WTC11 (cell line): ENCODE results near the gene HACD1. TPM values are rescaled to one million over a fixed set of nuclear protein-coding genes. Genes with fewer than 3 reads are reported as not detected.

ENCODE experiments used
- ATAC-seq: fragments of 200-7000 bp; cut with Tn5 transposase; 2 replicates; pipeline ENCODE4 v1.10.0; 2021; ENCODE audit warnings: mild to moderate bottlenecking, moderate library complexity
- CTCF ChIA-PET: fragments of 300-600 bp; sonication (Branson Sonifier 250); formaldehyde crosslinking; loops from one replicate; lab custom pipeline; 2021; ENCODE audit warnings: antibody characterized with exemption; lab: Charles Lee
- POLR2A ChIA-PET: fragments of 350-600 bp; sonication (Branson Sonifier 250); formaldehyde crosslinking; loops from one replicate; lab custom pipeline; 2021; ENCODE audit warnings: antibody characterized with exemption; lab: Charles Lee
- DNase-seq: peaks from one replicate; pipeline ENCODE4 v3.0.0; 2021; ENCODE audit warnings: low spot score
- H3K27ac Mint-ChIP-seq: 2 replicates; pipeline ENCODE4 v1.8.0; 2021; ENCODE audit warnings: mixed read lengths
- H3K27me3 Mint-ChIP-seq: 2 replicates; pipeline ENCODE4 v1.8.0; 2021; ENCODE audit warnings: low read depth, mild to moderate bottlenecking, moderate library complexity, mixed read lengths
- H3K36me3 Mint-ChIP-seq: 2 replicates; pipeline ENCODE4 v1.8.0; 2021; ENCODE audit warnings: mixed read lengths
- H3K4me1 Mint-ChIP-seq: 2 replicates; pipeline ENCODE4 v1.8.0; 2022; ENCODE audit warnings: mixed read lengths
- H3K4me3 Mint-ChIP-seq: 2 replicates; pipeline ENCODE4 v1.8.0; 2021; ENCODE audit warnings: mild to moderate bottlenecking, moderate library complexity, mixed read lengths
- H3K9me3 Mint-ChIP-seq: 2 replicates; pipeline ENCODE4 v1.8.0; 2021; ENCODE audit warnings: mixed read lengths
- ELF4 ChIP-seq: sonication (generic); formaldehyde crosslinking; IDR thresholded peaks from 2 replicates; pipeline ENCODE4 v1.8.1; 2022; ENCODE audit warnings: low read depth, mild to moderate bottlenecking, moderate library complexity, missing genetic modification reagents
- ERG ChIP-seq: fragments of 250-450 bp; sonication (Bioruptor Pico); IDR thresholded peaks from 2 replicates; pipeline ENCODE4 v1.8.0; 2021; ENCODE audit warnings: mild to moderate bottlenecking
- ESRRA ChIP-seq: sonication (generic); formaldehyde crosslinking; IDR thresholded peaks from 2 replicates; pipeline ENCODE4 v1.8.1; 2022; ENCODE audit warnings: mild to moderate bottlenecking, missing genetic modification reagents, borderline replicate concordance
- ETV6 ChIP-seq: sonication (generic); formaldehyde crosslinking; IDR thresholded peaks from 2 replicates; pipeline ENCODE4 v1.8.1; 2022; ENCODE audit warnings: mild to moderate bottlenecking, missing genetic modification reagents
- MAX ChIP-seq: sonication (generic); formaldehyde crosslinking; IDR thresholded peaks from 2 replicates; pipeline ENCODE4 v1.8.0; 2022; ENCODE audit warnings: mild to moderate bottlenecking, missing genetic modification reagents
- MXD4 ChIP-seq: fragments of 250-450 bp; sonication (Bioruptor Pico); IDR thresholded peaks from 2 replicates; pipeline ENCODE4 v1.8.0; 2021; ENCODE audit warnings: mild to moderate bottlenecking, moderate library complexity, borderline replicate concordance
- NR3C1 ChIP-seq: sonication (generic); formaldehyde crosslinking; conservative IDR thresholded peaks from 2 replicates; pipeline ENCODE4 v1.8.1; 2023; ENCODE audit warnings: low read depth, mild to moderate bottlenecking, missing genetic modification reagents
- OVOL2 ChIP-seq: fragments of 250-450 bp; sonication (Bioruptor Pico); IDR thresholded peaks from 2 replicates; pipeline ENCODE4 v1.9.0; 2021; ENCODE audit warnings: mild to moderate bottlenecking, borderline replicate concordance
- SOX15 ChIP-seq: fragments of 250-450 bp; sonication (Bioruptor Pico); IDR thresholded peaks from 2 replicates; pipeline ENCODE4 v1.9.0; 2021; ENCODE audit warnings: mild to moderate bottlenecking
- SP1 ChIP-seq: sonication (generic); formaldehyde crosslinking; conservative IDR thresholded peaks from 2 replicates; pipeline ENCODE4 v1.8.1; 2022; ENCODE audit warnings: missing genetic modification reagents
- STAT6 ChIP-seq: sonication (generic); formaldehyde crosslinking; conservative IDR thresholded peaks from 2 replicates; pipeline ENCODE4 v1.8.1; 2023; ENCODE audit warnings: mild to moderate bottlenecking, low read depth, missing genetic modification reagents, moderate library complexity
- TEAD1 ChIP-seq: sonication (generic); formaldehyde crosslinking; IDR thresholded peaks from 2 replicates; pipeline ENCODE4 v1.8.0; 2022; ENCODE audit warnings: mild to moderate bottlenecking, missing genetic modification reagents
- ZNF263 ChIP-seq: sonication (generic); formaldehyde crosslinking; IDR thresholded peaks from 2 replicates; pipeline ENCODE4 v1.8.1; 2022; ENCODE audit warnings: low read depth, mild to moderate bottlenecking, moderate library complexity, missing genetic modification reagents
- total RNA-seq: library from RNA; stranded (reverse); gene quantifications from 3 replicates; pipeline ENCODE4 v1.2.3, GENCODE V29; 2021
- TF ChIP-seq, protein P1 (sequence below): sonication (generic); formaldehyde crosslinking; IDR thresholded peaks from 2 replicates; pipeline ENCODE4 v1.8.1; 2023; ENCODE audit warnings: mild to moderate bottlenecking, missing genetic modification reagents, borderline replicate concordance
- TF ChIP-seq, protein P2 (sequence below): sonication (generic); formaldehyde crosslinking; IDR thresholded peaks from 2 replicates; pipeline ENCODE4 v1.8.0; 2023; ENCODE audit warnings: mild to moderate bottlenecking, missing genetic modification reagents
- TF ChIP-seq, protein P3 (sequence below): sonication (generic); formaldehyde crosslinking; conservative IDR thresholded peaks from 2 replicates; pipeline ENCODE4 v1.8.1; 2022; ENCODE audit warnings: mild to moderate bottlenecking, missing genetic modification reagents
- TF ChIP-seq, protein P4 (sequence below): fragments of 250-450 bp; sonication (Bioruptor Pico); IDR thresholded peaks from 2 replicates; pipeline ENCODE4 v1.9.0; 2021; ENCODE audit warnings: mild to moderate bottlenecking, borderline replicate concordance

HACD1 gene
- total RNA-seq, 1 experiment from 2014 or later: 18.6 TPM

- Mint-ChIP-seq H3K4me1 (peaks cover 27% of the 10 kb centered on the region), H3K27ac (0 out of 2 replicates have a peak overlapping the region, but pooled peaks have one; percentile 58), H3K4me3 (no peak overlapping the region), H3K36me3 (0 out of 2 replicates have a peak, but pooled peaks cover 4% of the 10 kb centered on the region), H3K9me3 (no peaks in the 10 kb centered on the region), H3K27me3 (no peaks in the 10 kb centered on the region)
- CTCF ChIA-PET: no interaction called here
- no peak for TF ChIP-seq SP1 (CRISPR knock-in tag)
- no peak for TF ChIP-seq OVOL2
- no peak for TF ChIP-seq MAX (CRISPR knock-in tag)
- TF ChIP-seq ETV6: no peak
- TF ChIP-seq SOX15 (CRISPR knock-in tag): no peak
- no peak for TF ChIP-seq ERG
- TF ChIP-seq, protein P1, sequence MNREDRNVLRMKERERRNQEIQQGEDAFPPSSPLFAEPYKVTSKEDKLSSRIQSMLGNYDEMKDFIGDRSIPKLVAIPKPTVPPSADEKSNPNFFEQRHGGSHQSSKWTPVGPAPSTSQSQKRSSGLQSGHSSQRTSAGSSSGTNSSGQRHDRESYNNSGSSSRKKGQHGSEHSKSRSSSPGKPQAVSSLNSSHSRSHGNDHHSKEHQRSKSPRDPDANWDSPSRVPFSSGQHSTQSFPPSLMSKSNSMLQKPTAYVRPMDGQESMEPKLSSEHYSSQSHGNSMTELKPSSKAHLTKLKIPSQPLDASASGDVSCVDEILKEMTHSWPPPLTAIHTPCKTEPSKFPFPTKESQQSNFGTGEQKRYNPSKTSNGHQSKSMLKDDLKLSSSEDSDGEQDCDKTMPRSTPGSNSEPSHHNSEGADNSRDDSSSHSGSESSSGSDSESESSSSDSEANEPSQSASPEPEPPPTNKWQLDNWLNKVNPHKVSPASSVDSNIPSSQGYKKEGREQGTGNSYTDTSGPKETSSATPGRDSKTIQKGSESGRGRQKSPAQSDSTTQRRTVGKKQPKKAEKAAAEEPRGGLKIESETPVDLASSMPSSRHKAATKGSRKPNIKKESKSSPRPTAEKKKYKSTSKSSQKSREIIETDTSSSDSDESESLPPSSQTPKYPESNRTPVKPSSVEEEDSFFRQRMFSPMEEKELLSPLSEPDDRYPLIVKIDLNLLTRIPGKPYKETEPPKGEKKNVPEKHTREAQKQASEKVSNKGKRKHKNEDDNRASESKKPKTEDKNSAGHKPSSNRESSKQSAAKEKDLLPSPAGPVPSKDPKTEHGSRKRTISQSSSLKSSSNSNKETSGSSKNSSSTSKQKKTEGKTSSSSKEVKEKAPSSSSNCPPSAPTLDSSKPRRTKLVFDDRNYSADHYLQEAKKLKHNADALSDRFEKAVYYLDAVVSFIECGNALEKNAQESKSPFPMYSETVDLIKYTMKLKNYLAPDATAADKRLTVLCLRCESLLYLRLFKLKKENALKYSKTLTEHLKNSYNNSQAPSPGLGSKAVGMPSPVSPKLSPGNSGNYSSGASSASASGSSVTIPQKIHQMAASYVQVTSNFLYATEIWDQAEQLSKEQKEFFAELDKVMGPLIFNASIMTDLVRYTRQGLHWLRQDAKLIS (CRISPR knock-in tag): no peak
- TF ChIP-seq, protein P2, sequence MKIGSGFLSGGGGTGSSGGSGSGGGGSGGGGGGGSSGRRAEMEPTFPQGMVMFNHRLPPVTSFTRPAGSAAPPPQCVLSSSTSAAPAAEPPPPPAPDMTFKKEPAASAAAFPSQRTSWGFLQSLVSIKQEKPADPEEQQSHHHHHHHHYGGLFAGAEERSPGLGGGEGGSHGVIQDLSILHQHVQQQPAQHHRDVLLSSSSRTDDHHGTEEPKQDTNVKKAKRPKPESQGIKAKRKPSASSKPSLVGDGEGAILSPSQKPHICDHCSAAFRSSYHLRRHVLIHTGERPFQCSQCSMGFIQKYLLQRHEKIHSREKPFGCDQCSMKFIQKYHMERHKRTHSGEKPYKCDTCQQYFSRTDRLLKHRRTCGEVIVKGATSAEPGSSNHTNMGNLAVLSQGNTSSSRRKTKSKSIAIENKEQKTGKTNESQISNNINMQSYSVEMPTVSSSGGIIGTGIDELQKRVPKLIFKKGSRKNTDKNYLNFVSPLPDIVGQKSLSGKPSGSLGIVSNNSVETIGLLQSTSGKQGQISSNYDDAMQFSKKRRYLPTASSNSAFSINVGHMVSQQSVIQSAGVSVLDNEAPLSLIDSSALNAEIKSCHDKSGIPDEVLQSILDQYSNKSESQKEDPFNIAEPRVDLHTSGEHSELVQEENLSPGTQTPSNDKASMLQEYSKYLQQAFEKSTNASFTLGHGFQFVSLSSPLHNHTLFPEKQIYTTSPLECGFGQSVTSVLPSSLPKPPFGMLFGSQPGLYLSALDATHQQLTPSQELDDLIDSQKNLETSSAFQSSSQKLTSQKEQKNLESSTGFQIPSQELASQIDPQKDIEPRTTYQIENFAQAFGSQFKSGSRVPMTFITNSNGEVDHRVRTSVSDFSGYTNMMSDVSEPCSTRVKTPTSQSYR (CRISPR knock-in tag): no peak
- no peak for TF ChIP-seq ELF4 (CRISPR knock-in tag)
- no peak for TF ChIP-seq ESRRA
- TF ChIP-seq MXD4 (CRISPR knock-in tag): no peak
- no peak for TF ChIP-seq ZNF263
- TF ChIP-seq, protein P3, sequence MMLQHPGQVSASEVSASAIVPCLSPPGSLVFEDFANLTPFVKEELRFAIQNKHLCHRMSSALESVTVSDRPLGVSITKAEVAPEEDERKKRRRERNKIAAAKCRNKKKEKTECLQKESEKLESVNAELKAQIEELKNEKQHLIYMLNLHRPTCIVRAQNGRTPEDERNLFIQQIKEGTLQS: no peak
- TF ChIP-seq, protein P4, sequence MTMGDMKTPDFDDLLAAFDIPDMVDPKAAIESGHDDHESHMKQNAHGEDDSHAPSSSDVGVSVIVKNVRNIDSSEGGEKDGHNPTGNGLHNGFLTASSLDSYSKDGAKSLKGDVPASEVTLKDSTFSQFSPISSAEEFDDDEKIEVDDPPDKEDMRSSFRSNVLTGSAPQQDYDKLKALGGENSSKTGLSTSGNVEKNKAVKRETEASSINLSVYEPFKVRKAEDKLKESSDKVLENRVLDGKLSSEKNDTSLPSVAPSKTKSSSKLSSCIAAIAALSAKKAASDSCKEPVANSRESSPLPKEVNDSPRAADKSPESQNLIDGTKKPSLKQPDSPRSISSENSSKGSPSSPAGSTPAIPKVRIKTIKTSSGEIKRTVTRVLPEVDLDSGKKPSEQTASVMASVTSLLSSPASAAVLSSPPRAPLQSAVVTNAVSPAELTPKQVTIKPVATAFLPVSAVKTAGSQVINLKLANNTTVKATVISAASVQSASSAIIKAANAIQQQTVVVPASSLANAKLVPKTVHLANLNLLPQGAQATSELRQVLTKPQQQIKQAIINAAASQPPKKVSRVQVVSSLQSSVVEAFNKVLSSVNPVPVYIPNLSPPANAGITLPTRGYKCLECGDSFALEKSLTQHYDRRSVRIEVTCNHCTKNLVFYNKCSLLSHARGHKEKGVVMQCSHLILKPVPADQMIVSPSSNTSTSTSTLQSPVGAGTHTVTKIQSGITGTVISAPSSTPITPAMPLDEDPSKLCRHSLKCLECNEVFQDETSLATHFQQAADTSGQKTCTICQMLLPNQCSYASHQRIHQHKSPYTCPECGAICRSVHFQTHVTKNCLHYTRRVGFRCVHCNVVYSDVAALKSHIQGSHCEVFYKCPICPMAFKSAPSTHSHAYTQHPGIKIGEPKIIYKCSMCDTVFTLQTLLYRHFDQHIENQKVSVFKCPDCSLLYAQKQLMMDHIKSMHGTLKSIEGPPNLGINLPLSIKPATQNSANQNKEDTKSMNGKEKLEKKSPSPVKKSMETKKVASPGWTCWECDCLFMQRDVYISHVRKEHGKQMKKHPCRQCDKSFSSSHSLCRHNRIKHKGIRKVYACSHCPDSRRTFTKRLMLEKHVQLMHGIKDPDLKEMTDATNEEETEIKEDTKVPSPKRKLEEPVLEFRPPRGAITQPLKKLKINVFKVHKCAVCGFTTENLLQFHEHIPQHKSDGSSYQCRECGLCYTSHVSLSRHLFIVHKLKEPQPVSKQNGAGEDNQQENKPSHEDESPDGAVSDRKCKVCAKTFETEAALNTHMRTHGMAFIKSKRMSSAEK (CRISPR knock-in tag): no peak
- no peak for TF ChIP-seq STAT6
- TF ChIP-seq TEAD1 (CRISPR knock-in tag): no peak
- no peak for TF ChIP-seq NR3C1 (CRISPR knock-in tag)
- POLR2A ChIA-PET: no interaction called here
- DNase-seq (no peak), ATAC-seq (no peak)
These were observed 48.6 kb upstream of the HACD1 start for GRCh38 chr10:17665747-17666146.
